ENCODE measurements around the gene KCTD12.
"Not testable (repeated sequence)": the region's sequence is repeated elsewhere in the genome, so short reads cannot be mapped to it uniquely, and the experiment has no call there.

The KCTD12 gene

DNA sequence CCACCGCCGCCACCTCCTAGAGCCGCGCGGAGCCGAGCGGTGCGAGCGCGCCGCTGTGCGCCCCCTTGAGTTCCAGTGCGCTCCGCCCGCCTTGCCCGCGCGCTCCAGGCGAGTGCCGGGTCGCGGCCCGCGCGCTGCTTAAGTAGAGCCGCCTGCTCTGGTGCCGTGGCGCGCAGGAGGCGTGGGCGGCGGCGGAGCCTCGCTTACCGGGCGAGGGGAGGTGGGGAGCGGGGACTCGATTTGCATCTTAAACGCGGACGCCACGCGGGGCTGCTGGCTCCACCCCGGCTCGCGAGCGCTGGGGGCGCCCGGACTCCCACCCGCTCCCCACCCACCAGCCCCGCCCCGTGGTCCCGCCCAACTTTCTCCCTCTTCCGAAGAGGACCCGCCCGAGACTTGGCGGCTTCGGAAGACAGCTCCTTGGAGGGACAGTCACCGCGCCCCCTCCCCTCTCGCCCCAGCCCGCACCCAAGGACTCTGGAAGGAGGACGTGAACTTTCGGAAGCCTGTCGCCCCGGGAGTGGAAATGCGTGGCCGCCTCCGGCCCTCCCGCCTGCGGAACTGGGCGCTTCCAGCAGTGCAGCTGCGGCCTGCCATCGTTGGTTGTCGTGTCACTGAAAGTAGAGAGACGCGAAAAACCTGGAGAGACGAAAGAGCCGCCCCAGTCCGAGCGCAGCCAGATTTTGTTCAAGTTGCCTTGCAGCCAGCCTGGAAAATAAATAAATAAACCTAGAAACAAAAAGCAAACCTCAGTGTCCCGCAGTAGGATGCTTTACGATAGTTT, at the start of gene KCTD12:
Gene KCTD12 (minus strand): TSS at position 114 of the 784 bp plus-strand sequence. CDS start 257 bp downstream, outside the sequence.
- no peak for DNase-seq

DNA sequence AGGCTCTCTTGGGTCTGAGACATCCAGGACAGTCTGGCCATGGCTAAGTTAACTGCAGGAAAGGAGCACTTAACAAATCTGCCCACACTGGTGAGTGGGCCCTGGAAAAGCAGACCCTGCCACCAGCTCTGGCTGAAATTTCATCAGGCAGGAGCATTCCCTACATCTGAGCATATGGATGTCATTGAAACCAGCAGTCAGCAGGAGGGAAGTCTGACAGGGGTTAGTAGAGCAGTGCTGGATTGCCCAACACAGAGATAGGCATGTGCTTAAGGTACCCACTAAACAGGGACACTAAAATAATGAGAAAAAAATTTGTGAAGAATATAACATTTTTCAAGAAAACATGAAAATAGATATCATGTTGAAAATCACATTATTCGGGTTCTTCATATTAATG, 48.5 kb upstream of the KCTD12 start:
- no peak for DNase-seq

GRCh38 chr13:76932076-76932475, 45.9 kb upstream of the KCTD12 start:
- DNase-seq: no peak

GRCh38 chr13:76929851-76930374, 43.7 kb upstream of the KCTD12 start:
- DNase-seq: no peak

- no peak for DNase-seq
These were observed 43.1 kb upstream of the KCTD12 start for GRCh38 chr13:76929320-76929719.

- no peak for DNase-seq
These were observed 42.3 kb upstream of the KCTD12 start for GRCh38 chr13:76928456-76928855.

GRCh38 chr13:76927955-76928354, 41.8 kb upstream of the KCTD12 start:
- DNase-seq: no peak

DNA sequence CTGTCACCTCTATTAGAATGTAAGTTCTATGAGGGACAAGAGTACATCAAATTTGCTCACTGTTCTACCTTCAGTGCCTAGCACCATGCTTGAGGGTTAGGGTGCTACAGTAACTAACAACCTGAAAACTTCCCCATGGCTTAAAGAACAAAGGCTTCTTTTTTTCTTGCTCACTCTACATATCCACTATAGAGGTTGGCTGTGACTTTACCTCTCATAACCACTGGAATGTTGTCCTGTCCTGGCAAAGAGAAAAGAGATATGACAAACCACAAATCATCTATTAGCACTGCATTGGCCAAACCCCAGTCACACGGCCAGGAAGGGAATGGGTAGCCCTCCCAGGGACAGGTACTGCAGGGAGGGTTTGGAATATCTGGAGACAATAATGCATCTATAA, 38.9 kb upstream of the KCTD12 start:
- no peak for DNase-seq

DNA sequence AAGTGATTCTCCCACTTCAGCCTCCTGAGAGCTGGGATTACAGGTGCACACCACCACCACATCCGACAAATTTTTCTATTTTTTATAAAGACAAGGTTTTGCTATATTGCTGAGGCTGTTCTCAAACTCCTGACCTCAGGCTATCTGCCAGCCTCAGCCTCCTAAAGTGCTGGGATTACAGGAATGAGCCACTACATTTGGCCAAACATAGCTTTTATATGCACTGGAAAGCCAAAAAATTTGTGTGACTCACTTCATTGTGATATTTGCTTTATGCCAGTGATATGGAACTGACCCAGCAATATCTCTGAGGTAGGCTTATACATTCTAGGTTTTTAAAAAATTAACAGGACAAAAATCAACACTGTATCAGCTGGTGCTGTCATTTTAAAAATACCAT, 35.3 kb upstream of the KCTD12 start:
- no peak for DNase-seq

DNA sequence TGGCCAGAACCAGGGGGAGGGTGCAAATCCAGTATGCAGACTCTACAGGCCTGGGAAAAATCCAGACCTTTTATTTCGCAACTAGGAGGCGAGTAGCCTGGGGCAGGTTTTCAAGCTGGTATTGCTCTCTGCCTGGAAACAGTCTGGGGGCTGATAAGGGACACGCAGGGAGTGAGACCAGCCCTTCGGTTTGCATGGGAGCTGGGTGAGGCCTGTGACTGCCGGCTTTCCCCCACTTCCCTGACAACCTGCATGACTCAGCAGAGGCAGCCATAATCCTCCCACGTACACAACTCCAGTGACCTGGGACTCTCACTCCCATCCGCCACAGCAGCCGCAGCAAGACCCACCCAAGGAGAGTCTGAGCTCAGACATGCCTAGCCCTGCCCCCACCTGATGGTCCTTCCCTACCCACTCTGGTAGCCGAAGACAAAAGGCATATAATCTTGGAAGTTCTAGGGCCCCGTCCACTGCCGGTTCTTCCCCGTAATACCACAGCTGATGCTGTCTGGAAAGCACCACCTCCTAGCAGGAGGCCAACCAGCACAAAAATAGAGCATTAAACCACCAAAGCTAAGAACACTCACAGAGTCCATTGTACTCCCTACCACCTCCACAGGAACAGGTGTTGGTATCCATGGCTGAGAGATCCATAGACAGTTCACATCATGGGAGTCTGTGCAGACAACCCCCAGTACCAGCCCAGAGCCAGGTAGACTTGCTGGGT, 31.7 kb upstream of the KCTD12 start:
- not testable (repeated sequence) for DNase-seq

GRCh38 chr13:76917095-76917494, 30.9 kb upstream of the KCTD12 start:
- no peak for DNase-seq

GRCh38 chr13:76913898-76914297, 27.7 kb upstream of the KCTD12 start:
- no peak for DNase-seq

DNA sequence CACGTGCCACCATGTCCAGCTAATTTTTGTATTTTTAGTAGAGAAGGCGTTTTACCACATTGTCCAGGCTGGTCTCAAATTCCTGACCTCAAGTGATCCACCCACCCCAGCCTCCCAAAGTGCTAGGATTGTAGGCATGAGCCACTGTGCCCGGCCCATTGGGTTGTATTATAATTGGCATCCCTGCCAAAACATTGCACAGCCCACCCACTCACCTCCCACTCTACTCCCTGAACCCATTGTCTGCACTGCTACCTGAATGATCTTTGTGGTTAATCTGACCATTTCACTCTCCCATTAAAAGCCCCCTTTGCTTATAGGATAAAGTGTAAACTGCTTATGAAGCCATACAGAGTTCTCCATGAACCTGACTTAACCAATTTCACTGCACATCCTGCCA, 26.3 kb upstream of the KCTD12 start:
- DNase-seq: no peak

DNA sequence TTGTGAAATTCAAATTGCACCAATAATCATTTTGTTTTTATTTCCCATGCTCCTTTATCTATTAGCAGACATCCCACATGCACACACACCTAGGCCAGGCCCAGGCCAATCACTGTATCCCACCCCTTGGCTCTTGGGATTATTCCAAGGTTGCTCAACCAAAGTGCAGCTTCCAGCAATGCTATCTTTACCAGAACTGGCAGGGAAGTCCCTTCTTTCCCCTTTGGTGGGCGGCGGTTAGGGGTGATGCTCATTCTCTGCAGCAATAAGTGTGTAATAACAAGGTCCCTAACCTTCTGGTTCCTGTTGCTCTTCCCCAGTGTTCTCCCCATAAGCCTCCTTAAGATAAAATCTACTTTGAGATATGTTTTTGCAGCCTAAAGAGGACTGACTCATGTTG, 18.3 kb upstream of the KCTD12 start:
- no peak for DNase-seq

GRCh38 chr13:76903544-76904162, 17.4 kb upstream of the KCTD12 start:
- DNase-seq: peak; percentile 12

DNA sequence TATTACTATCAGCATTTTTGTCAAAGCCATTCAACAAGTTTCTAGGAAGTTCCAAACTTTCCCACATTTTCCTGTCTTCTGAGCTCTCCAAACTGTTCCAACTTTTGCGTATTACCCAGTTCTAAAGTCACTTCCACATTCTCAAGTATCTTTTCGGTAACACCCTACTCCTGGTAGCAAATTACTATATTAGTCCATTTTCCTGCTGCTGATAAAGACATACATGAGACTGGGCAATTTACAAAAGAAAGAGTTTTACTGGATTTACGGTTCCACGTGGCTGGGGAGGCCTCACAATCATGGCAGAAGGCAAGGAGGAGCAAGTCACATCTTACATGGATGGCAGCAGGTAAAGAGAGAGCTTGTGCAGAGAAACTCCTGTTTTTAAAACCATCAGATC, 12.9 kb upstream of the KCTD12 start:
- not testable (repeated sequence) for DNase-seq

DNA sequence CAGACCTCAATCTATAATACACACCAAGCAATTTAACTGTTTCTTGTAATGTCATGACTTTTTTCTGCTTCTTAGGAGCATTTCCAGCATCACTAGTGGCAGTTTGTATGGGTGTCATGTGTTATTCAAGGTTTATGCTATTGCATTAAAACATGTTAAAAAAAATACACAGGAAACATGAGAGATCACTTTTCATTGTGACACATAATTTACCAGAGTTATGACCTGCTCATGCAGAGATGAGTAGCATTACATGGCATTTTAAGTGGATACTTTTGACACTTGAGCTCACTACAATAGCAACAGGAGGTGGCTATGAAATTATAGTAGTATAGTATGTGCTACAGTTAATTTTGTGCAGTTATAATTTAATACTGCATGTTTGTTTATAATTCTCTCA, 11.0 kb upstream of the KCTD12 start:
- not testable (repeated sequence) for DNase-seq

- no peak for DNase-seq
These were observed 8.4 kb upstream of the KCTD12 start for GRCh38 chr13:76894401-76895110.

GRCh38 chr13:76892488-76892887, 6.3 kb upstream of the KCTD12 start:
- no peak for DNase-seq

- DNase-seq: no peak
These were observed 3.8 kb upstream of the KCTD12 start for GRCh38 chr13:76890021-76890420.

GRCh38 chr13:76889254-76889653, 3.0 kb upstream of the KCTD12 start:
- no peak for DNase-seq

GRCh38 chr13:76888421-76888820, 2.2 kb upstream of the KCTD12 start:
- DNase-seq: no peak

DNA sequence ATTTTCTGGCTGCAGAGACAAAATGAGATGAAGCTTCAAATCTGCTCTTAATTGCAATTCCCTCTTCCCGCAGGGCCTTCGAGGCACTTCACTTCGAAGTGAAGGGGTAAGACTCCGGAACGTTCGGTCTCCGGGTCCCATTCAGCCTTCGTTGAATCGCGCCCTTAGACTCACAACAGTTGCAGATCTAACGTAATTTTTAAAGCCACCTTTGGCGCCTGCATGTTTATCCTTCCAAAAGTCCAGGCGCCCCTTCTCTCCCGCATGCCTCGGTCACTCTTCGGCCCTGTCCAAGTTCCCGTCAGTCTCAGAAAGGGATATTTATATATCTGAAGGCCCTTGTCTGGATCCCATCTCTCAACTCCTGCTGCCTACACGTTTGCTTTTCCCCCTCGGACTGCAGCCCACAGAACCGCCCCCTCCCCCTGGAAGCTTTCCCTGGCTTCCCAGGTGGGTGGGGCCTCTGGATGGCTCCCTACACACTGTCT, 915 bp upstream of the KCTD12 start:
- DNase-seq: no peak
